GM18951 (cell line): ENCODE results near the gene L3MBTL4.

ENCODE experiments used
- POLR2A ChIP-seq: IDR thresholded peaks from 4 replicates; pipeline ENCODE4 v1.6.1; 2011; ENCODE audit warnings: mild to moderate bottlenecking; ENCODE audit not compliant: insufficient read length, insufficient read depth; ENCODE audit errors: extremely low read depth
- in situ Hi-C: fragments of 300-500 bp; cut with MboI; formaldehyde crosslinking; loops from one replicate; pipeline ENCODE4 v1.12.0; 2022; ENCODE audit warnings: low sequenced_read_pairs, mixed read lengths, inconsistent platforms; ENCODE audit not compliant: unreplicated experiment

Gene L3MBTL4

DNA sequence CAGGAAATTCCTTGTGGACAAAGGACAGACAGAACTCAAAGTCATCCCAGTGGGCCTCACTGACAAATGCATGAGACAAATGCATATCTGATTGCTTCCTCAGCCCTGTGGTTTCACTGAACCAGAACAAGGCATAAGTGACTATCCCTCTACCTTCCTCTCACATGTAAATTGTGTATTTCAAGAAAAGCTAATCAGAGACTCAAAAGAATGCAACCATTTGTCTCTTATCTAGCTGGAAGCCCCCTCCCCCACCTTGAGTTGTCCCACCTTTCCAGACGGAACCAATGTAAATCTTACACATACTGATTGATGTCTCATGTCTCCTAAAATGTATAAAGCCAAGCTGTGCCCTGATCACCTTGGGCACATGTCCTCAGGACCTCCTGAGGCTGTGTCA is 417.4 kb downstream of the L3MBTL4 start:
- in situ Hi-C loops, result no loop called here
- TF ChIP-seq POLR2A, result no peak

DNA sequence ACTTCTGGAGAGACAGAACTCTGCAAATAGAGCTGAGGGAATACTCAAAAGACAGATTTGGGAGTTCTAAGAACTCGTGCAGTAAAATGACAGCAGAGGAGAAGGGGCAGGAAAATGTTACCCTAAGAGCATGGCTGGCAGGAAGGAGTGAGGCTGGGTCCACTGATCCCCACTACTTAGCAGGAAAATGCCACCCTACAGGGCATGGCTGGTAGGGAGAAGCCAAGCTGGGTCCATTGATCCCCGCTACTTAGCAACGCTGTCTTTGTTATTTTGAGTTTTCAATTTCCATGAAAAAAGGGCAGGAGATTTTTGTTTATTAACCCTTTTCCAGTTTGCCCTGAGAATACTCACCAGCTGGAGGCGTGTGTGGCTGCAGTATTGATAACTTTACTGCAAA is 419.1 kb downstream of the L3MBTL4 start:
- no peak for TF ChIP-seq POLR2A

DNA sequence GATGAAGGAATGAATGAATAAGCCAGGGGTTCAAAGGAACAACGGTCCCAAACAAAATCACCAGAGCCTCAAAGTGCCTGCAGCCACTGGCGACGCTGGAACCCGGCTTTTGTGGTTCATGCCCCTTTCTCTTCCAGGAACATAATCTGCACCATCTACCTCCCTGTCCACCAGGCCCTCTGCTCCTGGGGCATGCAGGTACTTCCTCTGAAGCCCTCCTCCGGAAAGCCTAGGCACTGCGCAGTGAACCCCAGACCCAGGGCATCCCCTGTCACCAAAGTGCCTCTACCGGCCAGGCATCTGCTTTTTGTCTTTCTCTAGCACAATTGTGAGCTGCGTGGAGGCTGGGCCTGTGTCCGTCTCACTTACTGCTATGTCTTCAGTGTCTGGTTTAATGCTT is 420.8 kb downstream of the L3MBTL4 start:
- TF ChIP-seq POLR2A, result no peak
- in situ Hi-C loops, result no loop called here

More for the DNA sequence above, 419.1 kb downstream of the L3MBTL4 start:
- in situ Hi-C loops, result no loop called here

DNA sequence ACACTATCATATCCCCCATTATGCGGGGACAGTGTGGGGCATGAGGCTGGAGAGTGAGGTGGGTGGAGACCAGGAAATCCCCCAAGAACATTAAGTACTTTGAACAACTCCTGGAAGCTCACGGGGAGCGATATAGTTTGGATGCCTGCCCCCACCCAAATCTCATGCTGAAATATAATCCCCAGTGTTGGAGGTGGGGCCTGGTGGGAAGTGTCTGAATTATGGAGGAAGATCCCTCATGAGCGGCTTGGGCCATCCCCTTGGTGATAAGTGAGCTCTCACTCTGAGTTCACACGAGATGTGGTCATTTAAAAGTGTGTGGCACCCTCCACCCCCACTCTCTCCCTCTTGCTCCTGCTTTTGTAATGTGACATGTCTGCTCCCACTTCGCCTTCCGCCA is 422.3 kb downstream of the L3MBTL4 start:
- TF ChIP-seq POLR2A, result no peak

DNA sequence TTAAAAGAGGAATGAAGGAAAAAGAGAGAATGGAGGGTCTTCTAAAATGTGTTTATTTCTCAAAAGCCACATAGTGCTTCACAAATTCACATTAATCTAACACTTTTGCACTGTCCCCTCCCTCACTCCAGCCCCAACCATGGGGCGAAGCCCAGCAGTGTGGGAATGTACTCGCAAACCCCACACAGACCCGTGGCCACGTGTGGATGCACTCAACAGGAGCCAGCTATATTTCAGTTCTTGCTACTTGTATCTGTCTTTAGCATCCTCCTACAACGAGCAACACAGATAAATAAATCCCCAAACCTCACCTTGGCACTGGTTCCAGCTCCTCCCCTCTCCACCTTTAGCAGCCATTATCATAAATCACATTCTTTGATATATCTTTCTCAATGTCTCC is 427.5 kb downstream of the L3MBTL4 start:
- no peak for TF ChIP-seq POLR2A
- in situ Hi-C loops, result no loop called here

More for the DNA sequence above, 422.3 kb downstream of the L3MBTL4 start:
- in situ Hi-C loops, result no loop called here

DNA sequence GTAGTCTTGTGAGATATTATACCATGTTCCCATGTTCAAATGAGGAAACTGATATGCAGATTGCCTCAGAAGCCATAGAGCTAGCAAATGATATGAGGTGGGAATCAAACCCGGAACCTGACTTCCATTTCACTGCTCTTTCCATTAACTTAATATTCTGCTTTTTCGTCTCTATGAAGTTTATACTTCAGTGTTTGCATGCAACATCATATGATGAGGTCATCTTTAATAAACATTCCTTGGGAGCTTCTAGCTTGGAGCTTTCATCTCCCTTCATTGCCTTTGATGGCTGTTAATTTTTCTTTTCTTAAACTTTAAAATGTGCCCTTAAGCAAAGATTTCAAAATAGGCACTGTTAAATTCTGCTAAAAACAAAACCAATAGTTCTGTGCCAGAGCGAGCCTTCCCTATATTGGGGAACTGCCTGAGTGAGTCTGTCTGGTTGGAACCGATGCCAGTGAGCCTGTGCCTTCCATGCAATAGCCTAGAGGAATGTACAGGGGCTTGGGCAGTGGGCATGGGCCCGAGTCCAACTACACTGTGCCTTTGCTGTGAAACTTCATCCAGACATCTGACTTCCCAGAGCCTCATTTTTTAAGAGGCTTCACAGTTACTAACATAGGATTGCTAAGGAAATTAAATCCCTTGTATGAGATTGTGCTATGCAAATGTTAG is 428.3 kb downstream of the L3MBTL4 start:
- TF ChIP-seq POLR2A, result no peak
- in situ Hi-C loops, result no loop called here

DNA sequence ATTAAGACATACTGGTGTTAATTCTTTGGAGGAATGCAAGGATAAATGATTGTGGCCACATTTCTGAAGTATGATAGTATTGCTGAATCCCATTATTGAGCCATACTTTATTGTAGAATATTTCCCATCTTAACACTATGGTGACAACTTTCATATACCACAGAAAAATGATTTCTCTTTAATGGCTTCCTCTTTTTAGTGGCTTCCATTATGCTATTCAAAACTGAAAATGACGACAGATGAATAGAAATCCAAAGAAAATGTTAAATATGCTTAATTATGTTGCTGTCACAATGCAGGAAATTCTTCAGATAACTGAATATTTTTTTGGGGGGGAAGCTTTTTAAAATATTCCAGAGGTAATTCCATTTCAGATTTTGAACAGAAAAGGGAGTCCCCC is 430.5 kb downstream of the L3MBTL4 start:
- in situ Hi-C loops, result no loop called here
- TF ChIP-seq POLR2A, result no peak

DNA sequence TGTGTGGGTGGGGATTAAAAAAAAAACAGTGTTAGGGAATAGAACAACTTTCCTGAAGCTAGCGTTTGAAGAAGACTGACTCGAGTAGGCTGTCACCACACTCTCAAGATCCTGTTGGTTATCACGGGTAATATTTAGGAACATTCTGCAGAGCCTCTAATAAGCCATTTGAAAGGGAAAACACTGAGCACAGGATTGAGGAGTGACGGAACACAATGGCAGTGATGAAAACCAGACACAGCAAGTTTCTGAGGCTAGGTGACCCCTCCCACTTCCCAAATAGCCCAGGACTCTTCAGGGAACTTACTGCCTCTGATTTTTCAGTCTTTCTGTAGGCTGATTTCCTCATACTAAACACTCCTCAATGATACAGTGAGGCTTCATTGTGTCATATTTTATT is 431.2 kb downstream of the L3MBTL4 start:
- in situ Hi-C loops, result no loop called here
- TF ChIP-seq POLR2A, result no peak

DNA sequence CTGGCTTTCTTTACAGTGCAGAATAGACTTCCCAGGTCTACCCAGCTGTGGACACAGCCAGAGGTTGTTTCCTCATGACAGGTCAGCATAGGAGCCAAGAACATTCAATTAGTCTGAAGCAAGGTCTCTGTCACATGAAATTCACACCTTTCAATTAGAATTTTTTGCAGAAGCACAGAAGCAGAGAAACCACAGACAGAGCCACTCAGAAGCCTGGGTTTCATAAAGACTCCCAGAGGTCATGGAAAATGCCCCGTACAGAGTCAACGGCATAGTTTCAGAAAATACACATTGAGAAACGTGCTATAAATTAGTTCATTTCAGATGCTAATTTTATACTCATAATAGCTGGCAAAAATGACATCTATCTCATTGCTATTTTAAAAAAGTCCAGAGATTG is 432.4 kb downstream of the L3MBTL4 start:
- in situ Hi-C loops, result no loop called here
- TF ChIP-seq POLR2A, result no peak

DNA sequence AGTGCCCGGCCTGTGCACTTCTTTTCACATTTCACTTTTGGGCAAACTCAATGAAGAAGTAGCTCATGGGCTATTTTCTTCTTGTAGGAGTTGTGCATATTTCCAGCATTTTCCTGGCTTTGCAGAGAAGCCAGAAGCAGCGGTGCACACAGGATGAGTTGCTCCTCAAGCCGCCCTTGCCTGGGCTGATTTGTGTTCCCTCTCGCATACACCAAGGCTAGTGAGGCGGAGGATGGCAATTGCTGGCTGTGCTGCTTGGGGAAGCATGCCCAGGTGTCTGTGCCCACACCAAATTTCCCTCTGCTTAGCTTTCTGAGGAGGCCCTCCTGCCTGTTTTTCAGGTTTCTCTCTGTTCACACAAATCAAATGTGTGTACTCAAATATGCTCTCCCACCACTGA is 434.0 kb downstream of the L3MBTL4 start:
- TF ChIP-seq POLR2A, result no peak
- in situ Hi-C loops, result no loop called here

DNA sequence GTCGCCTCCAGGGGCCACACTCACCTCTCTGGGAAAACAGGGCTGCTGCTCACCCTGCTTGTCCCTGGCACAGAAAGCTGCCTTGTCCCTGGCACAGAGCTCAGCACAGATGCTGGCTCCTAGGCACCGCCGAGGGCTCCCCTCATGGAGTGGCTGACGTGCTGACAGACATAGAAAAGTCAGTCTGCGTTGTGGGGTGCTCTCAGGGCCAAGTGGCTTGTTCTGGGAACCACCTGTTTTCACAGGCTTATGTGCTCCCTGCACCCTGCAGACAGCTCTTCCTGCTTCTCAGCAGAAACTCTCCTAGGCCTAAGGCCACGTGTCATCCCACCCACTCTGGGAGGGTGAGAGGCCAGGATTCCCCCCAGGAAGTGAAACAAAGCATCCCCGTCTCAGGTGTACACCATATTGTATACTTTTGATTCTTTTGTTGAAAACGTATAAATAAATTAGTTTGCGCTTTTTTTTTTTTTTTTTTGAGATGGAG is 434.7 kb downstream of the L3MBTL4 start:
- in situ Hi-C loops, result no loop called here
- no peak for TF ChIP-seq POLR2A

DNA sequence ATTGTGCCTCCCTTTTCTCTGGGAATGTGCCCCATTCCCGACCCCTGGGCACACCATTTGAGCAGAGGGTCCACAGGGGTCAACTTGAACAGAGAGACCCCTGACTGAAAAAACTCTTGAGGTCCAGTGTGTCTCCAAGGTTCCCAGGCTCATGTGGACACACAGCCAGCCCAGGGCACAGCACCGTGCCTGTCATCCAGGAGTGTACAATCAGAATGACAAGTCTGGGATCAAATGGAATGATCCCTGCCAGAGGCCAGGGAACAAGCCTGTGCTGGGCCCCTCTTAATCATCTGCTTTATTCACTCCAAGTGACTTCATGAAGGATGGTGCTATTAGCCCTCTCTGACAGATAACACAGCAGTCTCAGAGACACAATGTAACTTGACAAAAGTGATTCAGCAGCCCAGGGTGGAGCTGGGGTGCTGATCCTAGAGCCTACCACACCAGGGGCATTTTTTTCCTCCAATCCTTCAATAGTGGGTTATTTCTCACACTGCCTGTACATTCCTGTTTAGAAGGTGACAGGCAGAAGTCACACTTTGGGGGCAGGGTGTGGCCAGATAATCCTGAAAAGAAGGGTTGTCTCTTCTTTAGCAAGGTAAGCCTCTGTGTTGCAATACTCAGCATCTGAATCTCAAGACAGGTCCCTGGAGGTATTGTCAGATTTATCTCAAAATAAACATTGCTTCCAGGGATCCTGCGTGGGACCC is 435.4 kb downstream of the L3MBTL4 start:
- in situ Hi-C loops, result no loop called here
- no peak for TF ChIP-seq POLR2A

DNA sequence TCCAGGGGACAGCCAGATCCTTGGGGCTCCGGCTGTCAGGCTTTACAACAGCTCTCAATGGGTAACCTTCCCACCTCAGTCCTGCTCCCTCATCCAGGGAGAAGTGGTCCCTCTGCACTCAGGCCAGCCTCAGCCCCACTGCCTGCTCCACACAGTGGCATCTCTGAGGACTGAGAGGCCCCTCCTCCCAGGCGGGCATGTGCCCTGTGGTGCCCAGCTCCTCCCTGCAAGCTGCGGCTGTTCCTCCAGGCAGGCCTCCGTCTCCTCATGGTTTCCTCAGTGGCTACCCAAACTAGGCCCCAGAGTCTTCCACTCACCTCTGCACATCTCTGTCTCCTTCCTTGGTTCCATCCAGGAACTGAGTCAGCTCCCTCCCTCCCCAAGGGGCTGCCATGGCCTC is 437.7 kb downstream of the L3MBTL4 start:
- TF ChIP-seq POLR2A, result no peak
- in situ Hi-C loops, result no loop called here
